ENCODE measurements around the gene UBE2L5. TPM values are rescaled to one million over a fixed set of nuclear protein-coding genes. Genes with fewer than 3 reads are reported as not detected.

The UBE2L5 gene
- total RNA-seq, 1 donor from 2014 or later = not detected

DNA sequence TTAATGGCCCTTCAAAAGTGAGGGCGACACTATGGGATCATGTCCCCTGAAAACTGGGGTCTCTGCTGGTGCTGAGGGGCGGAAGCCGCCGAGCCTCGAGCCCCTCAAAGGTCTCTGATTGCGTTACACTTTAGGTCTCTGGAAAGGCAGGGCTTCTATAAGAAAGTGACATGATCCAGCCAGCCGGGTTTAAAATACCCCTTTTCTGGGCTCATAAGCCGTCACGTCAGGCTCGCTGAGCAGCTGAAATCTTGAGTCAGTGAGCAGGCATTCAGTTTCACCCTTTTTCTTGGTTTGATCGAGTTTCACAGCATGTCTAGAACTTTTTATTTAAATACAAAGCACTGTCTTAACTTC, 44.0 kb downstream of the UBE2L5 start:
- no peak for DNase-seq (ENCODE audit: low spot score)
- ATAC-seq = no peak

DNA sequence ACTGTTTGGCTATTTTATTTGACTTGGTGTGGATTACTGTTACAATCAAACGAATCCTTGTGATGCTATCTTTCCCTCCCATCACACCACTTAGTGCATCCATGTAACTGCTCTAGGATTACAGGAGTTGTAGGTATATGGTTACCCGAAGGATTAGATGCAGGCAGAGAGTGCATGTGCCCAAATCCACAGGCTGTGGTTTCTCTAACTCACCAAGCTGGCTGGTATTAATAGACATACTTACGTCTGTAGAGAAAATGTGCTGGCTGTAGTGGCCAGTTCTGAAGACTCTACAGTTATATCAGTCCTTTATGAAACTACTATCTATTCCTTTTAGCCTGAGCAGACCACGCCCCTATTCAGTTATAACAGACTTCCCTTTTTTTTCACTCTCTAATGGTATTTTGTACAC, 44.6 kb downstream of the UBE2L5 start:
- ATAC-seq (no peak), DNase-seq (ENCODE audit: low spot score) (no peak)

- no peak for DNase-seq (ENCODE audit: low spot score)
These were observed 51.4 kb downstream of the UBE2L5 start for GRCh38 chr13:30473675-30474074.

GRCh38 chr13:30477346-30478195, 55.3 kb downstream of the UBE2L5 start:
- DNase-seq (ENCODE audit: low spot score) (no peak), ATAC-seq (peak; percentile 32)

More at GRCh38 chr13:30473675-30474074, 51.4 kb downstream of the UBE2L5 start:
- ATAC-seq = no peak

Other genes starting within 250 kb of the UBE2L5 start
- gene KATNAL1, start 114.9 kb upstream of the UBE2L5 start, total RNA-seq = 7.7 TPM
- gene HMGB1, start 43.4 kb downstream of the UBE2L5 start, total RNA-seq = 92.4 TPM
- gene USPL1, start 195.4 kb downstream of the UBE2L5 start, total RNA-seq = 7.4 TPM

Measured in left lobe of liver (tissue), 2 donors.